Retinal pigment epithelial cell (primary cell): Measurements from ENCODE around the gene PHF20.

ENCODE experiments used
- DNase-seq: peaks from one replicate; pipeline ENCODE4 v3.0.0-alpha.2; 2010; ENCODE audit warnings: low read depth
- H3K4me3 ChIP-seq: 2 replicates; pipeline ENCODE4 v1.5.1; 2011; ENCODE audit warnings: mild to moderate bottlenecking, low read length, control low read depth, moderate library complexity
- CTCF ChIP-seq: conservative IDR thresholded peaks from 2 replicates; pipeline ENCODE4 v1.5.1; 2011; ENCODE audit warnings: low read depth, low read length, control low read depth, inconsistent platforms

Gene PHF20

GRCh38 chr20:35820715-35821114, 48.9 kb downstream of the PHF20 start:
- DNase-seq, result no peak
- TF ChIP-seq CTCF, result no peak
- H3K4me3 ChIP-seq, result no peak overlapping the region

- TF ChIP-seq CTCF, result no peak
- H3K4me3 ChIP-seq, result no peak overlapping the region
- DNase-seq, result no peak
Observed at GRCh38 chr20:35821807-35822242, 50.0 kb downstream of the PHF20 start.

DNA sequence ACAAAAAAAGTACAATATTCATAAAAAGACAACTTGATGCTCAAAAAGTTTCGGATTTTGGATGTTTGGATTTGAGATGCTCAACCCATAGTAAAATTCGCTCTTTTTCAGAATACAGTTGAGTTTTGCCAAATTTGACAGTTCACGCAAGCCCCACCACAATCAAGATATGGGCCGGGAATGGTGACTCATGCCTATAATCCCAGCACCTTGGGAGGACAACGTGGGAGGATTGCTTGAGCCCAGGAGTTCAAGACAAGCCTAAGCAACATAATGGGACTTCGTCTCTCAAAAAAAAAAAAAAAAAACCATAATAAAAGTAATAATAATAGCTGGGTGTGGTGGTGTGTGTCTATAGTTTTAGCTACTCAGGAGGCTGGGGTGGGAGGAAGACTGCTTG, 51.3 kb downstream of the PHF20 start:
- no peak for TF ChIP-seq CTCF
- no peak for DNase-seq
- no peak overlapping the region for H3K4me3 ChIP-seq

DNA sequence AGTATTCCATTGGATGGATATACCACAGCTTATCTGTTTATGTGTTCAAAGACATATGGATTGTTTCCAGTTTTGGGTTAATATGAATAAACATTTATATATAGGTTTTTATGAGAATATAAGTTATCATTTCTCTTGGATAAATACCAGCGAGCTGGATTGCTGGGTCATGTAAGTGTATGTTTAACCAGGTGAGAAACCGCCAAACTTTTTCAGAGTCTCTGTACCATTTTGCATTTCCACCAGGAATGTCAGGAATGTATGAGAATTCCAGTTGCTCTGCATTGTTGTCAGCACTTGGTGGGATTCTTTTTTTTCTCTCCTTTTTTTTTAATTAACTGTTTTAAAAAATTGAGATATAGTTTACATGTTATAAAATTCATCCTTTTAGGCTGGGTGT, 52.1 kb downstream of the PHF20 start:
- no peak for DNase-seq
- TF ChIP-seq CTCF, result no peak
- no peak overlapping the region for H3K4me3 ChIP-seq

DNA sequence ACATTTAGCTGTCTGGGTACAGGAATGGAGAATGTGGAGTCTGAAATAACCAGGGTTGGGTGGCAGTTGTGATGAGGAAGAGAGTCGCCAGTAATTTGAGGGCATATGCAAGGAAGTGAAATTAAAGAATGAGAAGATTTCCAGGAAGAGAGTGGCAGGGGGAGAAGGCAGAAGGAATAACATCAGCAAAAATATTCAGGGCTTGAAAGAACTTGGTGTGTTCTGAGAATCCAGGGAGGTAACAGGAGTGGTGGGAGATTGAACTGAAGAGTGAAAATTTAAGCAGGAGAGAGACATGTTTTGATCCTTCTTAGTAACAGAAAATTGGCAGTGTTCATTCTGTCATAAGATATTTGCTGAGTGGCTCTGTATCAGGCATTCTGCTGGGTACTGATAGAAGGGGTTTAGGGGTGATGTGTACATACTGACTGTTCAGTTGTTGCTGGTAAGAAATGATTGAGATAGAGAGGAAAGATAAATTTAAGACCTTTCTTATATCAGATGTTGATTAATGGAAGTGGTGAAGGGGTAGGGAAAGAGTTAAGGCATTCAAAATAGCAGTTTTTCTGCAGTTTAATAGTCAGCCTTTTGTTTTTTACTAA, 54.7 kb downstream of the PHF20 start:
- TF ChIP-seq CTCF, result no peak
- H3K4me3 ChIP-seq, result no peak overlapping the region
- DNase-seq, result no peak

- DNase-seq, result no peak
- TF ChIP-seq CTCF, result no peak
- no peak overlapping the region for H3K4me3 ChIP-seq
Observed at GRCh38 chr20:35828434-35828833, 56.6 kb downstream of the PHF20 start.

GRCh38 chr20:35828916-35829315, 57.1 kb downstream of the PHF20 start:
- no peak for DNase-seq
- no peak overlapping the region for H3K4me3 ChIP-seq
- no peak for TF ChIP-seq CTCF
